Measurements from ENCODE around the gene MCOLN1. TPM values are rescaled to one million over a fixed set of nuclear protein-coding genes. Genes with fewer than 3 reads are reported as not detected.
"Not testable (repeated sequence)": the region's sequence is repeated elsewhere in the genome, so short reads cannot be mapped to it uniquely, and the experiment has no call there.

The MCOLN1 gene
- total and polyA plus RNA-seq, 4 donors: 14.5 to 36.0 (median 27.9) TPM

DNA sequence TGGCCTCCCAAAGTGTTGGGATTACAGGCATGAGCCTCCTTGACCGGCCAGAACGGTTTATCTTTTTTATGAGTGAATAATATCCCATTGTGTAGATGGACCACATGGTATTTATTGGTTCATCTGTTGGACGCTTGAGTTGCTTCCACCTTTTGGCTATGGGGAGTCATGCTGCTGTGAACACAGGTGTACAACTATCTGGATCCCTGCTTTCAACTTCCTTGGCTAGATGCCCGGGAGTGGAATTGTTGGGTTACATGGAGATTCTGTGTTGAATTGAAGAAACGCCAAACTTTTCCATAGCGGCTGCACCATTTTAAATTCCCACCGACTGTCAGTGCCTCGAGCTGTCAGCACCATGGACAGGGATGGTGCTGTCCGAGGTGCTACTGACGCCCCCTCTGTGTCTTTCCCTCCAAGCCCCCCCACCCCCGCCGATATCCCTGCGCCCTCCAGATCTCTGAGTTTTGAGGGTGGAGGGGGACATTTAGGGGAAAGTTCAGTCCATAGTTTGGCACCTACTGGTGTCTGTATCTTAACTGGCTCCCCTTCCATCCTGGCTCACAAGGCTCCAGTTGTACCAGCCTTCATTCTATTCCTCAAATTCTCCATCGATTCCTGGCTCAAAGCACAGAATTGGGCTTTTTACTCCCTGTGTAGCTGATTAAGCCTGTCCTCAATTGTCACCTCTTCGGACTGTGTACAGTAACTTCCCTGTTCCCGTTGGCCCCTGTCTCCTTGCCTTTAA lies 40.4 kb downstream of the MCOLN1 start:
- intact Hi-C loops (cut with DNase I): no loop called here
- peaks cover 0 to 6% of the 10 kb centered on the region in 2 donors for H3K36me3 ChIP-seq (ENCODE audit: control insufficient read depth in 1 of 2, insufficient read depth in 2 of 2, low read length in 1 of 2)
- H3K9me3 ChIP-seq (ENCODE audit: control insufficient read depth, low read length): peaks cover 1% of the 10 kb centered on the region
- no peaks in the 10 kb centered on the region for H3K27me3 ChIP-seq (ENCODE audit: control insufficient read depth in 1 of 2, insufficient read depth in 2 of 2, low read length in 1 of 2)
- 56 to 59% methylated on average over 16 of the region's 16 CpGs for WGBS, 2 donors
- DNase-seq (no peak), ATAC-seq (ENCODE audit: low FRiP score) (no peak)
- no peak overlapping the region for H3K27ac ChIP-seq (ENCODE audit: low read depth in 1 of 2, low read length in 2 of 2)
- H3K4me3 ChIP-seq (ENCODE audit: low read length in 2 of 2): no peak overlapping the region
- H3K4me1 ChIP-seq (ENCODE audit: control insufficient read depth in 1 of 2, insufficient read depth in 2 of 2, low read length in 2 of 2): no peaks in the 10 kb centered on the region

GRCh38 chr19:7564866-7565265 lies 42.4 kb downstream of the MCOLN1 start:
- Histone ChIP-seq H3K27me3 (ENCODE audit: control insufficient read depth in 1 of 2, insufficient read depth in 2 of 2, low read length in 1 of 2) (no peaks in the 10 kb centered on the region), H3K27ac (ENCODE audit: low read depth in 1 of 2, low read length in 2 of 2) (no peak overlapping the region), H3K4me3 (ENCODE audit: low read length in 2 of 2) (no peak overlapping the region), H3K36me3 (ENCODE audit: control insufficient read depth in 1 of 2, insufficient read depth in 2 of 2, low read length in 1 of 2) (no peaks in the 10 kb centered on the region), H3K4me1 (ENCODE audit: control insufficient read depth in 1 of 2, insufficient read depth in 2 of 2, low read length in 2 of 2) (no peaks in the 10 kb centered on the region), H3K9me3 (ENCODE audit: control insufficient read depth, low read length) (peaks cover 1% of the 10 kb centered on the region)
- intact Hi-C loops (cut with DNase I): loop anchor here (5.0 kb wide), 3 partner anchors 117 to 237 kb away; partner anchors contain the start of gene TRAPPC5 (in 1 of the 2)
- WGBS, 2 donors: 91 to 93% methylated on average over 4 of the region's 4 CpGs
- no peak for ATAC-seq (ENCODE audit: low FRiP score)
- DNase-seq: no peak

DNA sequence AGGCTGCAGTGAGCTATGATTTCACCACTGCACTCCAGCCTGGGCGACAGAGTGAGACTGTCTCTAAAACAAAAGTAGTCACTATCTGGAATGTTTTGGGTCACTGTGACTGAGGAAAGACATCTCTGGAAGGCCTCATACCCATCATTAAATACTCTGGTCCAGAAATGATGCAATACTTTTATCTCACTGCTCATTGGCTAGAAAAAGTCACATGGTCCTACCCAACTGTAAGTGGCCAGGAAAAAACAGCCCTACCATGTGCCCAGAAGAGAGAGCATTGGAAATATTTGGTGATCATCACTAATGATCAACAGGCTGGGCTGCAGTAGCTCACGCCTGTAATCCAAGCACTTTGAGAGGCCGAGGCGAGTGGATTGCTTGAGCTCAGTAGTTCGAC lies 42.9 kb downstream of the MCOLN1 start:
- H3K4me1 ChIP-seq (ENCODE audit: control insufficient read depth in 1 of 2, insufficient read depth in 2 of 2, low read length in 2 of 2): no peaks in the 10 kb centered on the region
- 73 to 88% methylated on average over 5 of the region's 5 CpGs for WGBS, 2 donors
- no peak overlapping the region for H3K4me3 ChIP-seq (ENCODE audit: low read length in 2 of 2)
- H3K9me3 ChIP-seq (ENCODE audit: control insufficient read depth, low read length): no peaks in the 10 kb centered on the region
- no peaks in the 10 kb centered on the region for H3K27me3 ChIP-seq (ENCODE audit: control insufficient read depth in 1 of 2, insufficient read depth in 2 of 2, low read length in 1 of 2)
- ATAC-seq (ENCODE audit: low FRiP score) (no peak), DNase-seq (no peak)
- intact Hi-C loops (cut with DNase I): loop anchor here (5.0 kb wide), 3 partner anchors 117 to 237 kb away; partner anchors contain the start of gene TRAPPC5 (in 1 of the 2)
- no peaks in the 10 kb centered on the region for H3K36me3 ChIP-seq (ENCODE audit: control insufficient read depth in 1 of 2, insufficient read depth in 2 of 2, low read length in 1 of 2)
- no peak overlapping the region for H3K27ac ChIP-seq (ENCODE audit: low read depth in 1 of 2, low read length in 2 of 2)

DNA sequence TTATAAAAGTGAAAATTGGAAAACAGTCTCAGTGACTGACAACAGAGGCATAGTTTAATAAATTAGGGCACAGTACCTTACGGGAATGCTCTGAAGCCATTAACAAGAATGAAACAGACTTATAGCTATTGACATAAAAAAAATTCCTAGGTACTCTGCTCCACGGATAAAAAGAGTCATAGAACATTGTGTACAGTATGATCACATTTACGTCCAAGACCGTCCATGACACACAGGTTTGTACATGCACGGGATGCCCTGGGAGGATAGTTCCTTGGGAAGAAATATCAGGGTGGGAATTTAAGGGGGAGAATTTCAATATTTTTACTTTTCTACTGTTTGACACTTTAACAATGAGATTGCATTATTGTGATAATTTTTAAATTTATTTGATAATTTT lies 48.3 kb downstream of the MCOLN1 start:
- H3K4me1 ChIP-seq (ENCODE audit: control insufficient read depth in 1 of 2, insufficient read depth in 2 of 2, low read length in 2 of 2): no peaks in the 10 kb centered on the region
- no peaks in the 10 kb centered on the region for H3K36me3 ChIP-seq (ENCODE audit: control insufficient read depth in 1 of 2, insufficient read depth in 2 of 2, low read length in 1 of 2)
- no peak for ATAC-seq (ENCODE audit: low FRiP score)
- DNase-seq: no peak
- H3K27me3 ChIP-seq (ENCODE audit: control insufficient read depth in 1 of 2, insufficient read depth in 2 of 2, low read length in 1 of 2): no peaks in the 10 kb centered on the region
- H3K9me3 ChIP-seq (ENCODE audit: control insufficient read depth, low read length): no peaks in the 10 kb centered on the region
- WGBS, 2 donors: 76 to 78% methylated on average over 5 of the region's 5 CpGs
- no peak overlapping the region for H3K4me3 ChIP-seq (ENCODE audit: low read length in 2 of 2)
- H3K27ac ChIP-seq (ENCODE audit: low read depth in 1 of 2, low read length in 2 of 2): no peak overlapping the region
- intact Hi-C loops (cut with DNase I): no loop called here

GRCh38 chr19:7575434-7576040 lies 53.1 kb downstream of the MCOLN1 start:
- no peak overlapping the region for H3K4me3 ChIP-seq (ENCODE audit: low read length in 2 of 2)
- H3K36me3 ChIP-seq (ENCODE audit: control insufficient read depth in 1 of 2, insufficient read depth in 2 of 2, low read length in 1 of 2): no peaks in the 10 kb centered on the region
- intact Hi-C loops (cut with DNase I): no loop called here
- ATAC-seq (ENCODE audit: low FRiP score) (no peak), DNase-seq (no peak)
- H3K27ac ChIP-seq (ENCODE audit: low read depth in 1 of 2, low read length in 2 of 2): no peak overlapping the region
- WGBS, 2 donors: 78 to 82% methylated on average over 9 of the region's 9 CpGs
- no peaks in the 10 kb centered on the region for H3K4me1 ChIP-seq (ENCODE audit: control insufficient read depth in 1 of 2, insufficient read depth in 2 of 2, low read length in 2 of 2)
- no peaks in the 10 kb centered on the region for H3K9me3 ChIP-seq (ENCODE audit: control insufficient read depth, low read length)
- no peaks in the 10 kb centered on the region for H3K27me3 ChIP-seq (ENCODE audit: control insufficient read depth in 1 of 2, insufficient read depth in 2 of 2, low read length in 1 of 2)

GRCh38 chr19:7577422-7577821 lies 55.0 kb downstream of the MCOLN1 start:
- DNase-seq; H3K9me3 ChIP-seq (ENCODE audit: control insufficient read depth, low read length); ATAC-seq (ENCODE audit: low FRiP score); H3K27me3 ChIP-seq (ENCODE audit: control insufficient read depth in 1 of 2, insufficient read depth in 2 of 2, low read length in 1 of 2); H3K36me3 ChIP-seq (ENCODE audit: control insufficient read depth in 1 of 2, insufficient read depth in 2 of 2, low read length in 1 of 2); intact Hi-C loops (cut with DNase I); H3K4me1 ChIP-seq (ENCODE audit: control insufficient read depth in 1 of 2, insufficient read depth in 2 of 2, low read length in 2 of 2); H3K27ac ChIP-seq (ENCODE audit: low read depth in 1 of 2, low read length in 2 of 2); H3K4me3 ChIP-seq (ENCODE audit: low read length in 2 of 2): not testable (repeated sequence)
- WGBS, 2 donors: 96 to 97% methylated on average over 1 of the region's 1 CpG

GRCh38 chr19:7578127-7578526 lies 55.7 kb downstream of the MCOLN1 start:
- no peaks in the 10 kb centered on the region for H3K9me3 ChIP-seq (ENCODE audit: control insufficient read depth, low read length)
- intact Hi-C loops (cut with DNase I): no loop called here
- H3K27me3 ChIP-seq (ENCODE audit: control insufficient read depth in 1 of 2, insufficient read depth in 2 of 2, low read length in 1 of 2): no peaks in the 10 kb centered on the region
- DNase-seq (no peak), ATAC-seq (ENCODE audit: low FRiP score) (no peak)
- no peak overlapping the region for H3K27ac ChIP-seq (ENCODE audit: low read depth in 1 of 2, low read length in 2 of 2)
- no peak overlapping the region for H3K4me3 ChIP-seq (ENCODE audit: low read length in 2 of 2)
- no peaks in the 10 kb centered on the region for H3K36me3 ChIP-seq (ENCODE audit: control insufficient read depth in 1 of 2, insufficient read depth in 2 of 2, low read length in 1 of 2)
- H3K4me1 ChIP-seq (ENCODE audit: control insufficient read depth in 1 of 2, insufficient read depth in 2 of 2, low read length in 2 of 2): no peaks in the 10 kb centered on the region
- 59 to 62% methylated on average over 6 of the region's 6 CpGs for WGBS, 2 donors

DNA sequence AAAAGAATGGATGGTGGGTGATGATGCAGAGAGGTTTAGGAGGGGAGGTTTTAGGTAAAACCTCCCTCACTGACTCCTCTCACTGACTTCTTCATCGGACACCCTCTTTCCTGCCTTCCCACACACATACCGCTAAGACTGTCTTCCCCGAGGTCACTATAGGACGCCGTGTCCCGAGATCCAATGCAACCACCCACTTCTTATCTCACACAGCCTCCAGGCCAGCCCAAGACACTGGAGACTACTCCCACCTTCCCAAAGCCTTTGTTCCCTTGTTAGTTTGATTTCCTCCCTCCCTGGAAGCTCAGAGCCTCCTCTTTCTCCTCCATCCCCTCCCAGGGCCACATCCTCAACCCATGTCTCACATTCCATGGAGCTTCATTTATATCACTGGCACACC lies 56.8 kb downstream of the MCOLN1 start:
- intact Hi-C loops (cut with DNase I): no loop called here
- ATAC-seq (ENCODE audit: low FRiP score): no peak
- H3K4me1 ChIP-seq (ENCODE audit: control insufficient read depth in 1 of 2, insufficient read depth in 2 of 2, low read length in 2 of 2): no peaks in the 10 kb centered on the region
- H3K36me3 ChIP-seq (ENCODE audit: control insufficient read depth in 1 of 2, insufficient read depth in 2 of 2, low read length in 1 of 2): no peaks in the 10 kb centered on the region
- no peak overlapping the region for H3K4me3 ChIP-seq (ENCODE audit: low read length in 2 of 2)
- no peaks in the 10 kb centered on the region for H3K27me3 ChIP-seq (ENCODE audit: control insufficient read depth in 1 of 2, insufficient read depth in 2 of 2, low read length in 1 of 2)
- H3K27ac ChIP-seq (ENCODE audit: low read depth in 1 of 2, low read length in 2 of 2): no peak overlapping the region
- DNase-seq: no peak
- 74 to 75% methylated on average over 6 of the region's 6 CpGs for WGBS, 2 donors
- H3K9me3 ChIP-seq (ENCODE audit: control insufficient read depth, low read length): no peaks in the 10 kb centered on the region

GRCh38 chr19:7582446-7582845 lies 60.0 kb downstream of the MCOLN1 start:
- H3K27ac ChIP-seq (ENCODE audit: low read depth in 1 of 2, low read length in 2 of 2): no peak overlapping the region
- H3K36me3 ChIP-seq (ENCODE audit: control insufficient read depth in 1 of 2, insufficient read depth in 2 of 2, low read length in 1 of 2): no peaks in the 10 kb centered on the region
- ATAC-seq (ENCODE audit: low FRiP score) (no peak), DNase-seq (no peak)
- WGBS, 2 donors: 53% methylated on average over 11 of the region's 11 CpGs
- H3K4me3 ChIP-seq (ENCODE audit: low read length in 2 of 2): no peak overlapping the region
- no peaks in the 10 kb centered on the region for H3K4me1 ChIP-seq (ENCODE audit: control insufficient read depth in 1 of 2, insufficient read depth in 2 of 2, low read length in 2 of 2)
- no peaks in the 10 kb centered on the region for H3K27me3 ChIP-seq (ENCODE audit: control insufficient read depth in 1 of 2, insufficient read depth in 2 of 2, low read length in 1 of 2)
- H3K9me3 ChIP-seq (ENCODE audit: control insufficient read depth, low read length): no peaks in the 10 kb centered on the region
- intact Hi-C loops (cut with DNase I): no loop called here
